Activated CD4-positive, CD25-positive, alpha-beta regulatory T cell treated with anti-CD3 and anti-CD28 coated beads, Interleukin-2, amount 50 U/mL, for 24 hours (primary cell): ENCODE measurements around the gene PITPNM3.

ENCODE experiments used
- ATAC-seq, 2 donors: fragments of 150-1000 bp; cut with Tn5 transposase; one replicate each; pipeline ENCODE4 v1.10.0; 2021; ENCODE audit warnings: mild to moderate bottlenecking in 1 of 2, moderate library complexity in 1 of 2

PITPNM3 gene

DNA sequence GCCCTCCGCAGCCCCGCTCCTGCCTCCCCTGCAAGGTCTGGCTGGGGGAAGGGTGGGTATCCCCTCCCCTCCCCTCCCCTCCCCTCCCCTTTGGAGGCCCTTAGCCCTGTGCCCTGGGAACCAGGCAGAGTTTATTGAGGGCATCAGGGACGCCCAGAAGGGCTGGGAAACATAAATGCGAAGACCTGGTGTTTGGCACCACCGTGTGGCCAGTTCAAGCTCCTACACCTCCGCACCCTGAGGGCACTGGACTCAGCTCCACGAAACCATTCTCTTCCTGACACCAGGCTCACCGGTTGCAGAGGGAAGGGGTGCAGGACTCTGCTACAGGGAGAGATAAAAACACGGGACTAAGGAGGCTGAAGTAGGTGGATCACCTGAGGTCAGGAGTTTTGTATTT is 120.4 kb downstream of the PITPNM3 start:
- peak; percentile 81 to 90 for ATAC-seq

DNA sequence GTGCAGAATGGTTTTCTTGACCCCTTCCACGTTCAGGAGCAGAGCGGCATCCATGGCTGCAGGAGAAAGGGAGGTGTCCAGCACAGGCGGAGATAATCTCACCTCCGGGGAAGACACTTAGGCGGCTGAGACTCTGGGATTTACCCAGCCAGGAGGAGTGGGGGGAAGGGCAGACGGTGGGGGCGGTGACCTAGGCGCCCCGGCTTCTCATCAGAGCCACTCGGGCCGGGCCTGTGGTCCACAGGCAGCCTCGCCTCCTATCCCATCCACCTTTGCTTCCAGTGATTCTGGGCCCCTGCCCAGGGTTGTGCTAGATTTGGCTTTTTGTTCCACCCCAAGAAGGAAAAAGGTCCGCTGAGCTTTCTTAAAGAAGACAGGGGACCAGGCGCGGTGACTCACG is 121.3 kb downstream of the PITPNM3 start, which contains the start of gene AIPL1:
AIPL1 (minus strand) TSS at position 71 of the 400 bp plus-strand sequence; CDS start at position 54, 17 bp downstream.
- no peak for ATAC-seq

DNA sequence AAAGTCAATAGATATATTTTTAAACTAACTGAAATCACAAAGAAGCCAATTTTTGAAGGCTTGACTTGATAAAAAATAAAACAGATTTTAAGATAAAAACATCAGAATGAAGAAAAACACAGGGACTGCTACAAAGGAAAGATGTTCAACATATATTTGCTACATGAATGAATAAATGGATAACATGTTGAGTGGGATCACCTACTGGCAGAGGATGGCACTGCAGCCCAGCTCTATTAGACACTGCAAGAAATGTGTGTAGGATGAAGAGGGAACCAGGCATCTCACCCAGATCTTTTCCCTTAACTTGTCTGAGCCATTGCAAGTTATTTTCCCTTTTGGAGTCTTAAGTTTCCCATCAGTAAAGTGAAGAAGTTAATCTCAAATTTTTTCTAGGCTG is 125.6 kb downstream of the PITPNM3 start:
- ATAC-seq, result no peak

DNA sequence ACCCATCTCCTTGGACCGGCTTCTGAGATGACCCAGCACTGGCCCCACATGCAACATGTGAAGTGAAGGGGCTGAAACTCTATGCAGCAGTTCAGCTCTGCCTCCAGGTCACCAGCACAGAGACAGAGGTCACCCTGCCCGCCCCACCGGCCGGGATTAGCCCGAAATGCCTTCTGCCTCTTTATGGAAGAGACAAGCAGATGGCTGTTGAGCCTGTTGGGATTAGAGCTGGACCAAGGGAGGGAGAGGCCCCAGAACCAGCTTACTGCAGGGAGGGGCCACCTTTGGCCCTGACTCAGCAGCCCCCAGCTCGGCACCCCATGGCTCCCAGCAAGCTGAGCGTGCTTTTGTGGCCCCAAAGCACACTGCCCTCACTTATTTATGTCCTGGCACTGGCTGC is 127.1 kb downstream of the PITPNM3 start:
- no peak for ATAC-seq

DNA sequence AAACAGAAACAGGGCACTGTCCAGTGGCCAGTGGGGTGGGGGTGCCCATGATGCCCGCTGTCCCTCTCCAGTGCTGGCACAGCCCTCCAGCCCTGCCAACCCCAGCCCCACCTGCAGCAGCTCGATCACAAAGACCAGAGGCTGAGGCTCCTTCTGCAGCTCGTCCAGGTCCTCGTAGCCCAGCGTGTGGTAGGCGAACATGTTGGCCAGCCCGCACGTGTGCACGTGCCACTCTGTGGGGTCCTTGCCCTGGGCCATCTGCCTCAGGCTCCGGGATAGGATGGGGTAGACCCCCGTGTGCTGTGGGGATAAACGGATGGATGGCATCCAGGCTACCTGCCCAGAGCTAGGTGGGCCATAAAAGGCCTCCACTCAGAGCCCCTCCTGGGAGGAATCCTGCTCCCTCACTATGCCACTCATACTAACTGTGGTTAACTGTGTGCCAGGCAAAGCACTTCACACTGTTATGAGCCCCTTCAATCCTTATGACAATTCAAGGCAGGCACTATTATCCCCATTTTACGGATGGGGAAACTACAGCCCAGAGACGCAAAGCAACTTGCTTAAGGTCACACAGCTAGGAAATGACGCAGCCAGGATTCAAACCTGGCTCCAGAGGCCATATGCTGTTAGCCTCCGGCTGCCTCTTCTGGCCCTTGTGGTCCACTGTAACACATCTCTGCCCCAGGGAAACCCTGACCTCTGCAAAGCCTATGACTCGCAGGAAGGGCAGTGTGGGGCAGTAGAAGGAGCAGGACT is 128.0 kb downstream of the PITPNM3 start:
- no peak for ATAC-seq

DNA sequence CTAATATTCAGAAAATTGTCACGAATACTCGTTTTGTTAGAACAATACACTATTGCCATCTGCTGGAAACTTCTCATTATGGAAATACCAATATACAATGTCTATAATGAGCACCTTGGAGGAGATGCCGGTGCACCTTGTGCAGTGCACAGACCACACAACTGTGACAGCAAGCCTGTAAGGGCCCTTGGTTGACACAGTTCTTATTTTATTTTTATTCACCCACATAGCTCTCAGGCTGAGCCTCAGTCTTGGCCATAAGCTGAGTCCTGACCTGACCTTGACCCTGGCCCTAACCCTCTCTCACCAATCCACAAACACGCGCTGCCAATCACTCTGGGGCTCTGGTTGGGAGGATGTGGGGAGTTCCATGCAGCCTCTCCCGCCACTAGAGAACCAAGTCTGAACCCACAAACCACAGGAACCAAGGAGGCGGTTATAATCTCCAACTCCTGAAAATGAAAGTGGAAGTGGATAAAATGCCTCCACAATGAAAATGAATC is 129.0 kb downstream of the PITPNM3 start:
- peak; percentile 69 to 74 for ATAC-seq

DNA sequence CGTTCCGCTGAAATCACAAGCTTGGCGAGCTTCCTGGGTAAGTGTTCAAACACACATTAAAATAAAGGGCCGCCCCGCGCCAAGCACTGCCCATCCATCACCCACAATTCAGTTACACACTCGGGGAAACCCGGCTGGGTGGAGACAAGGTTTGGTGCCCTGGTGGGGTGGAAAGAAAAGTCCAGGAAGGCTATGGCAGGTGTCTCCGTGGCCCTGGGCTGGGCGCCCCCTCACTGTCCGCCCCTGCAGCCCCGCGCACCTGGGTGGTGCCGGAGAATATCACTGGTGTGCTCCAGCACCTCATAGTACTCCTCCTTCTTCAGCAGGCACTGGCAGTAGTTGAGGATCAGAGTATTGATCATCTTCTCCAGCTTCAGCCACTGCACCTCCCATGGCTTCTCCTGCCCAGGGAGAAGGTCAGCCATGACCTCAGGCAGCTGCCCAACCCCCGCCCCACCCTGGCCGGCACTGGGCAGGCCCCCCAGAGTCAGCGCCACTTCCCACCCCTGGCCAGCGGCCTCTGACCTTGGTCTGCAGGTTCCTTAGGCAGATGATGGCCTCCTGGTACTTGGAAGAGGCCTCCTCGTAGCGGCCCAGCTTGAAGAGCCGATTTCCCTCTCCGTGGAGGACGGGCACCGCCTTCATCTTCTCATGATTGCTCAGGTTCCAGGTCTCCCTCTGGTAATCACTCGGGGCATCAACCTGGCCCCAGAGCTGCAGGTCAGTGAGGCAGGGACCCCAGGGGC is 129.8 kb downstream of the PITPNM3 start:
- no peak for ATAC-seq

DNA sequence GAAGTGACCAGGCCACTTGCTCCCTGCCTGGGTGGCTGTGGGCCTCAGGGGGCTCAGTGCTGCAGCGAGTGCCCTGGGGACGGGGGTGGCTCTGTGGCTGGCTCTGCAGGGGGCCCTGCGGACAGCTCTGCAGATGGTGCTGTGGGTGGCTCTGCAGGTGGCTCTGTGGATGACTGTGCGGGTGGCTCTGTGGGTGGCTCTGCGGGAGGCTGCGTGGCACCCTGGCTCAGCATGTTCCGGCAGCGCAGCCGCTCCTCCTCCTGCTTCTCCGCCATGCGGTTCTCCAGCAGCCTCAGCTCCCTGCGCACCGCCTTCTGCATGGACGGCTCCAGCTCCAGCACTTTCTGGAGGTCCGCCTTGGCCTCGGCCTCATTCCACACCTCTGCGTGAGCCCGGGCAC is 130.9 kb downstream of the PITPNM3 start:
- ATAC-seq, result no peak

DNA sequence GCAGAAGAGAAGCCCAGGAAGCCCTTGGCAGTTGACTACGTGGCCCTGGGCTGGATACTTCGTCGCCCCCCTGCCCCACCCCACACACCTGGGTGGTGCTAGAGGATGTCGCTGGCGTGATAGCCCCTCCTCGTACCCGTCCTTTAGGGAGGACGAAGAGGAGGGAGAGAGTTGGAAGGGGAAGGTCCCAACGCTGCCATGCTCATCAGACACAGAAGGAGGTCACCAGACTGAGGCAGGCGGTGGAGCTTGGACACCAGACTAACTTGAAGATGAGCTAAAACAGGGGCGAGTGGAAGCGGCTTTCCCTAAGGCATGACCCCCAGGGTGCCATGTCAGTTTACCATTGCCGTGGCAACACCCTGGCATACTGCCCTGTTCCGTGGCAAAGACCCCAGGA is 132.4 kb downstream of the PITPNM3 start:
- no peak for ATAC-seq

DNA sequence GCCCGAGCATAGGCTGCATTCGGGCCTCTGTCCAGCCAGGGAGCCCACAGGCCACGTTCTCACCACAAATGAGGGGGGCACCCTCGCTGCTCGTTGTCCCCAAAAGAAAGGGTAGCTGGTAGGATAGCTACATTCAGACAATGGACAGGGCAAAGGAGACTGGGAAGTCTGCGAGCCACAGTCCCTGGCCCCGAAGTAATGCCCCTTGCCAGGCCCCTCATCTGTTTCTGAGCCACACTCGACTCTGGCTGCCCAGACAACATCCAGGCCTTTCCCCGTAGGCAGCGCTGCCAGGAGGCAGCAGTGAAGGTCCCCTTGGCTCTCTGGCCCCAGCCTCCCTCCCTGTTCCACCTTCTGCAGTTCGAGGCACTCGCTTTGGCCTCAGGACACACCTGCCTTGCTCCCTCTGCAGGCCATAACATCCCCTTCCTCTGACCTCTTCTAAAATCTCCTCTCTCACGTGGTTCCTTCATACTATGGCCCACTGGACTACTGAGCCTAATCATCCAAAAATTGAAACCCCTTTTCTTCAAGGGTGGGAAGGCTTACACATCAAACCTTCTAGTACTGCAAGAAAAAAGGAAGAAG is 133.6 kb downstream of the PITPNM3 start:
- no peak for ATAC-seq

DNA sequence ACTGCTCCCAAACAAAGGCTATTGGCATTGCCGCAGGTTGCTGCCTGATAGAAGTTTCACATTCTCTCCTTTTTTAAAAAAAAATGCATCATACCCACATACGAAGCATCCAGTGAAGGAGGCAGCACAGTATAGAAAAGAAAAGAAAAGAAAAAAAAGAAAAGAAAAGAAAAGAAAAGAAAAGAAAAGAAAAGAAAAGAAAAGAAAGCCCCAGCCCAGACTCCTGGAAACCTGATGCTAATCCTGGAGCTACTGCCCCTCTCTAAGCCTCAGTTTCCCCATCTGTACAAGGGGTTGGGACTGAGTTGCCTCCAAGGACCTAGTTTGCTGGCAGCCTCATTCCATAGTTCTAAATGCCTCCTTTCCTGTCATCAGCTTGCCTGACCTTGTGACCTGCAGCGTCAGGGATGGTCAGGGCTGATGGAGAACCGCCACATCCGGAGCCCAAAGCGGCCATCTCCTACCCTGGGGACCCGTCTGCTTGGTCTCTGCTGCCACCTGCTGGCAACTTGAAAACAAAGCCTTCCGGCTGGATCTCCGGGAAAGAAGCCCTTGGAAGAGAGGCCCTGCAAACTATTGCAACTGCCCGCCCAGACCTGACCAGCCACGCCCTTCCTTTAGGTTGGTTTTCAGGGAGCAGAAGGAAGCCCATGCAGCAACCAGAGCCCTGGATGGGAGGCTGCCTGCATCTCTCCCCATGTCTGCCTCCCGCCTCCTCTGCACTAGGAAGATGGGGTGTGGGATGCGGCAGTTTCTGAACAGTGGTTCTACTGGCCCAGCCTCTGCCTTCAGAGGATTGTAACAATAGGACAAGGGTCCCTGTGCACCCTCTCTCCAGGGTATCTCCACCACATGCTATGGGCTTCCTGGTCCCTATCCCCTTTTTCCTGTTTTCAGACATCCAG is 134.4 kb downstream of the PITPNM3 start:
- ATAC-seq, result peak; percentile 55 to 71

DNA sequence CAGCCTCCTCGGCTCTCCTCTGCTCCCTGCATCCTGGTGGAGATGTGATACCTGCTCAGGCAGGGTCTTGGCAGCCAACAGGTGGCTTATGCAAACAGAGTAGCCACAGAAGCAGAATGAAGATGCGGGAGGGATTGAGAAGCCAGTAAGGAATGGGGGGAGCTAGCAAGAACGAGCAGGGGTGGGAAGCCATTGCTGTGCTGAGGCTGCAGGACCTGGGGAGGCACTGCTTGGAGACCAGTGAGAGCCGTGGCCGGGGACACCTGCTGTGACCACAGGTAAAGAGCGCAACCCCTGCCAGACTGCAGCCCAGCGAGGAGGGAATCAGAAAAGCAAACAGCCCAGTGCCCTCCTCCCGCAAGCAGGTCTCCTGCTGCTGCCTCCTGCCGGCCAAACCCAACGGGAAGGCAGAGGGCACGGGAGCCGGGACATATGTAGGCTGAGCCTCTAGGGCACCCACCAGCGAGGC is 136.1 kb downstream of the PITPNM3 start:
- no peak for ATAC-seq

DNA sequence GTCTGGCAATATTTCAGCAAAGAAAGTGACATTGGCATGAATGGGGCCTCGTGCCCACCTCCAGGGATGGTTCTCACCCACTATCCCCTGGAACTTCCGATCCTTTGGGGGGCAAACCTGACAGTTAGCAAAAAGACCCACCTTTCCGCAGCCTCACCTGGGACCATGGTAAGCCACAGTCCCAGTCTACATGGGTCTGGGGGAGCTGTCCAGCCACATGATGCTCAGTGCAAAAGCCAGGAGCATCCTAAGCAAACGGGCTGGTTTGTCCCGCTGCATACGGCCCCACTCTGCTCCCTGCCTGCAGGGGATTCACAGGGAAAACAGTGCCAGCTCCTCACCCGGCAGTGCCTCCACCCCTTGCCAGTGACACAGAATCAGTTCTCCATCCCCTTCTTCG is 140.7 kb downstream of the PITPNM3 start:
- ATAC-seq, result no peak

DNA sequence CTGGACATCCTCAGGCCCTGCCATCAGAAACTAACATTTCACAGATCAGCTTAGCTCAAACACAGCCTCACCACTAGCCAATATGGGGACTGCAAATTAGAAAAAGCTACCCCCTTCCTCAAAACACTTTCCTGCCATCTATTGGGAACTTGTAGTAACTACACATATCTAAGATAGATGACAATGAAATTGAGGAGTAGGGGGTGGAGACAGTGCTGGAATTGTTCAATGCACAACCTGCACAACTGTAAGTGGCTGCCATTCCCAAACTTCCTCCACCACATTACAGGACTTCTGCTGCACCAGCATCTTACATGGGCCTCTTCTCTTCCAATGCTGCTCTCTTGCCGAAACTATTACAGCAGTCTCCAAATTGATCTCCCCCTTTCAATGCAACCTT is 143.3 kb downstream of the PITPNM3 start:
- no peak for ATAC-seq

DNA sequence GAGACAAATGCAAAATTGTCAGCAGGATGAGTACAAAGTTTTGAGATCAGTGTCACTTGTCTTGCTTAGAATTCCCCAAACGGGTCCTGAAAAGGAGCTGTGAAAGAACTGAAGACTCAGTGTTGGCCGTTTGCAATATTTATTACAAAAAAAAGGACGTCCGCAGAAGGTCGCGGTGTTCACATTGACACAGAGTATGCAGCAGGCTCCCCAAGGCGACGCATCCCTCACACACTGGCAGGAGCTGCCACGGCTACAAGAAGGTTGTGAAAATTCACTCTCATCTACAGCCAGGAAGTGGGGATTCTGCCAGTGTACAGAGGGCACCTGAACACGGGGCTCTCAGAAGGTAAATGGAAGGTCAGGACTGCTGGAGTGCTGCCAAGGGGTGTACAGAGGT is 147.6 kb downstream of the PITPNM3 start:
- ATAC-seq, result no peak

DNA sequence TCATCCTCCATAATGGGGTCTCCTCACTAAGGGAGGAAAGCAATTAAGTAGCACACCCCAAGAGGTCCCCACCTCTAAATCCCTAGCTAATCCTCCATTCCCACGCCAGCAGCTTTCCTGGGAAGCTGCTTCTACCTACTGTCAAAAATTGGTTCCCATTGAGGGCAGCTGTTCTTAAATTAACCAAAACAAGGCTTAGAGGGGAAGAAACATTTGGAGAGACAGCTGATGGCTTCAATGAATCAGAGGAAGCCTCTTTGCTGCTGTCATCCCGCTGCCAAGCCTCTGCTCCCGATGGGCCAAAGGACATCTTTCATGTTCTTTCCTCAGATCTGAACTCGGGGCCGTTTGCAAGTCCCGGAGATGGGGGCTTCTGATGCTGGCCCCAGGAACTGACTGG is 148.1 kb downstream of the PITPNM3 start:
- no peak for ATAC-seq

DNA sequence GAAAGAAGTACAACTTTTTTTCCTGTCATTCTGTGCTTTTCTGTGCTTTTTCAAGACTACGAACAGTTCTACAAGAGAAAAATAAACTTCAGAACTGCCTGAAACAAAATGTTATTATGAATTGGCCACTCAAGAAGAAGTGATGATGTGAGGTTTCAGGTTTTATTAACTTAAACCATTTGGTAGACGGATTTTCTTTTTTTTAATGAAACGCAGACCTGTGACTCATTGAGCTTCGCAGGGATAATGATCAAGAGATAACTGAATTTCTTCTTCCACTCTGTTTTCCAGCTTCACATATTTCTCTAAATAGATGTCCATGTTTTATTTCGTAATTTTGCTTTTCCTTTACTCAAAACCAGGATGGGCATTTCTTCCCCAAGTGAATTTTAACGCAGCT is 154.1 kb downstream of the PITPNM3 start:
- ATAC-seq, result no peak
